HG02678 (cell line): ENCODE measurements around the gene SF3B1.
"Not testable (repeated sequence)": the region's sequence is repeated elsewhere in the genome, so short reads cannot be mapped to it uniquely, and the experiment has no call there.

ENCODE experiments used
- ATAC-seq: cut with Tn5 transposase; IDR thresholded peaks from one replicate; pipeline ENCODE4 v1.9.1; 2021; ENCODE audit warnings: mild to moderate bottlenecking, moderate library complexity; ENCODE audit not compliant: unreplicated experiment

SF3B1 gene

GRCh38 chr2:197435598-197436420 lies 981 bp upstream of the SF3B1 start:
- ATAC-seq = no peak

DNA sequence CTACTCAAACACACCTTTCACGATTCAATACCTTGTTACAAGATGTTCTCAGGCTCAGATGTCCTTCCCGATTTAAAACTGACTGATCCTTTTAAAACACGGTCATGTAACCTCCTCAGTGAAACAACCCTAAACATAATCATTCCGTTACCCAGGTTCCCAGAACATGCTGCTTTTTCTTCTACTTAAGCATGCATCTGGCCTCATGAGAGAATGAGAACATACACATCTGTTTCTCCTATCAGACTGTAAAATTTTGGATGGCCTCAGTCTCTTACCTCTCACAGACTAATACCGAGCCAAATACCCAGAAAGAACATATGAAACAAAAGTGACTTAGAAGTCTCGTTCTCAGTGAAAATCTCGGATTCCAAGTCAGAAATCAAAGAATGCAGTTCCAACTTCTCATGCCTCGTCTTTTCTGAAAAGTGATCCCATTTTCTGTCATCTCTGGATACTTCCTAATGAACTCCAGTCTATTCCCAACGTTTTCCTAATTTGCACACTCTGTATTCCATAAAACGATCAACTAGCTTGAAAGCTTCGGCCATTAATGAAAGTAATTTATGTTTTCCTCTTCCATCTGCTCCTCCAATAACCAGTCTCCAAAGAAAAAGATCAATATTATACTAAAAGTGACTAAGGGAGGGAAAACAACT lies 919 bp downstream of the SF3B1 start:
- ATAC-seq = no peak

GRCh38 chr2:197432527-197432926 lies 2.3 kb downstream of the SF3B1 start:
- ATAC-seq = not testable (repeated sequence)

- no peak for ATAC-seq
Measured at GRCh38 chr2:197431858-197432257, 3.0 kb downstream of the SF3B1 start.

GRCh38 chr2:197427986-197428385 lies 6.8 kb downstream of the SF3B1 start:
- ATAC-seq = no peak

- no peak for ATAC-seq
Measured at GRCh38 chr2:197426723-197427603, 7.9 kb downstream of the SF3B1 start.

DNA sequence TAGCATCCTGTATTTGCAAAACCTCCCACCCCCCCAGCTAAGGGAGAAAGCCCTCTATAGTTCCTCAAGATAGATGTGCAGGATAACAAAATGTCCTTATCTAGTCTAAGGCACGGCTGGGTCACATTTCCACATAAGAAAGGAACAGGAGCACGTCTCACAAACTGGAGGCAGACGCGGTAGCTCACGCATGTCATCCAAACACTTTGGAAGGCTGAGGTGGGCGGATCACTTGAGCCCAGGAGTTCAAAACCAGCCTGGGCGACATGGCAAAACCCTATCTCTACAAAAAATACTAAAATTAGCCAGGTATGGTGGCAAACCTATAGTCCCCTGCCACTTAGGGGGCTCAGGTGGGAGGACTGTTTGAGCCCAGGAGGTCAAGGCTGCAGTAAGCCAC lies 9.3 kb downstream of the SF3B1 start:
- no peak for ATAC-seq

- no peak for ATAC-seq
Measured at GRCh38 chr2:197423307-197423706, 11.5 kb downstream of the SF3B1 start.

DNA sequence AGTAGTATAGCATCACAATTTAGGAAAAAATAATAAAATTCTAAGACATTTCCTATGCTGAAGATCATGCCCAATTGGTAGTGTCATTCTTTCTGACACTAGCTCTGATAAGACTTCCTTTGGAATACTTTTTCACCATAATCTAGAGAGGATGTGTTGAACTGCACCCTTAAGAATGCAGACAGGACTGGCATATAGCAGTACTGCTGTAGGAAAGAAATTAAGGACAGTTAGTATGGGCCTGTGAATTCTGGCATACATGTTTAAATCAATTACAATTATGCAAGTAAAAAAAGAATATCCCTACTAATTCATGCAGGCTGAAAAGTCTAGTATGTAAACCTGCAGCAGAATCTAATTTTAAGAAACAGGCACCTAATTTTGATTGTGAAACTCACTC lies 15.4 kb downstream of the SF3B1 start:
- ATAC-seq = no peak

DNA sequence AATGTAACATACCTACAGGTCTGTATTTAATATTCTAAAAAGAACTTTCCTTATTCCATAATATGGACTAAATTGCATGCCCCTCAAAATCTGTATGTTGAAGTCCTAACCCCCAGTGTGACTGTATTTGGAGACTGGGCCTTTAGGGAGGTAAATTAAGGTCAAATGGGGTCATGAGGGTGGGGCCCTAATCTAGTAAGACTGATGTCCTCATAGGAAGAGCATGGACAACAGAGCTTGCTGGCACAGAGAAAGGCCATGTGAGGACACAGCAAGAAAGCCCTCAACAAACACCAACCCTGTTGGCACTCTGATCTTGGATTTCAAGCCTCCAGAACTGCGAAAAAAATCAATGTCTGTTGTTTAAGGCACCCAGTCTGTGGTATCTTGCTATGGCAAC lies 18.6 kb downstream of the SF3B1 start:
- ATAC-seq = no peak

GRCh38 chr2:197414515-197414914 lies 20.3 kb downstream of the SF3B1 start:
- no peak for ATAC-seq

DNA sequence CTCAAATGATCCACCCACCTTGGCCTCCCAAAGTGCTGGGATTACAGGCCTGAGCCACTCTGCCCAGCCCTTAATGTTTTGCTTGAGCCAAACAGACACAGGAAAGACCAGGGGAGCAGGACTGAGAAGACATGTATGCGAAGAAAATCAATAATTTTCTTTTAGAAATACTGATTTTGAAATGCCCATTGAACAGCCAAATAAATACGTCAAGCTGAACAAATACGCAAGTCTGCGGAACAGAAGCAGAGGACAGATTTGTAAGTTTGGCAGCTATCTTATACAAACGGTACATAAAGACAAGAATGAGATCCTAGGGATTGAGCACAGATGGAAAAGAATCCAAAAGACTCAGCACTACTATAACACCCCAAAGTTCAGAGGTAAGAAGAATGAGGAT lies 20.8 kb downstream of the SF3B1 start:
- ATAC-seq = no peak

- no peak for ATAC-seq
Measured at GRCh38 chr2:197405582-197405981, 29.2 kb downstream of the SF3B1 start.

- no peak for ATAC-seq
Measured at GRCh38 chr2:197399887-197400540, 34.8 kb downstream of the SF3B1 start.

GRCh38 chr2:197398913-197399312 lies 35.9 kb downstream of the SF3B1 start:
- no peak for ATAC-seq

DNA sequence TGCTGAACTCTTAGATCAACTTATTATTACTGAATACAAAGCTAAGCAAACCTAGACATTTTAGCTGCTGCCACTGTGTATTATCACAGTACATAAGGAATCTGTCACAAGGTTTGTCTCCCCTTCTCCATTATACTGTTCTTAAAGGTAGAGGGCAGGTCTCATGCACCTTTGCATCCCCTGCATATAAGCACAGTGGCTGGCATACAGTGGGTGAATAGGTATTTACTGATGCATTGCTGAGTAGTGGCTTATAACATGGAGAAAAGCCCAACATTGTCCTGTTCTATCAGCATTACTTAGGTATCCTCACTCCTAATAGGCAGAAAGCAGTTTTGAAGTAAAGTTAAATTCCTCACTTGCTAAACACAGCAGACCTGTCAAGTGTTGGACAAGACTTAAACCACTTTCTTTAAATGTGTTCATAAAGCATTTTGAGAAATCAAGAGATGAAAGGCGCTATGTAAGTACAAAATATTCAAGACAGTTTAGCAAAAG lies 43.6 kb downstream of the SF3B1 start:
- ATAC-seq = no peak

DNA sequence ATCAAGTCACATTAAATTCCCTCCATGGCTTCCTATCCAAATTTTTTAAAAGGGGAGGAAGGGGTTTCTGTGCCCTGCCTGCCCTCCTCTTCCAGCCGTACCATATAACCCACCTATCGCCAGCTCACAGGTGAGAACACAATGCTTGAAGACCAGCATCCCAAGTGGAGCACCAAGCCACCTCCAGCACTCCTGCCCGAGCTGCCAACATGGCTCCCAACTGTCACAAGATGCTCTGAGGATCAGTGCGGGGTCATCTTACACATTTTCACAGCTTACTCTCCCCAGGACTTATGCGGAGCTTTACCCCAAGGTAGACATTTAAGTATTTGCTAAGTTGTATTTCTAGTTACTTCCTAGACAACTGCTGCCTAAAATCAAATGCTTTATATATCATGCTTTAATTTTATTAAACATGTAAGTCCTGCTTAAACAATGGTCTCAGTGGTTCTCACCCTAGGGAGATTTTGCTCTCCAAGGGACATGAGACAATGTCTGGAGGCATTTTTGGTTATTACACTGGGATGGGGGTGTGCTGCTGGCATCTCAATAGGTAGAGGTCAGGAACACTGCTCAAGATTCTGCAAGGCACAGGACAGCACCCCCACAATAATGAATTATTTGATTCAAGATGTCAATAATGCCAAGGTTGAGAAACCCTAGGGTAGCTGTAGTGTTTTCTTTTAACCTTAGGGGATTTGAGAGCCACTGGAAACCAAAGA lies 45.8 kb downstream of the SF3B1 start:
- no peak for ATAC-seq

- ATAC-seq = no peak
Measured at GRCh38 chr2:197387179-197387578, 47.6 kb downstream of the SF3B1 start.

- no peak for ATAC-seq
Measured at GRCh38 chr2:197386242-197386641, 48.6 kb downstream of the SF3B1 start.

GRCh38 chr2:197383825-197384224 lies 51.0 kb downstream of the SF3B1 start:
- no peak for ATAC-seq
